ENCODE data around the gene AKT3. TPM values are rescaled to one million over a fixed set of nuclear protein-coding genes. Genes with fewer than 3 reads are reported as not detected.
A peak's percentile ranks its signal among the peaks of the same experiment; 100 is the strongest.
"Not testable (repeated sequence)": the region's sequence is repeated elsewhere in the genome, so short reads cannot be mapped to it uniquely, and the experiment has no call there.

The AKT3 gene
- total RNA-seq, 1 donor from 2014 or later = 51.7 TPM

- DNase-seq (ENCODE audit: extremely low read depth, low read depth, low spot score) = peak; percentile 66
Measured at GRCh38 chr1:243842978-243843511, 7.0 kb downstream of the AKT3 start.

- no peak for DNase-seq (ENCODE audit: extremely low read depth, low read depth, low spot score)
Measured at GRCh38 chr1:243842161-243842560, 7.9 kb downstream of the AKT3 start.

- no peak for DNase-seq (ENCODE audit: extremely low read depth, low read depth, low spot score)
Measured at GRCh38 chr1:243841507-243841906, 8.5 kb downstream of the AKT3 start.

GRCh38 chr1:243837907-243838535, 12.0 kb downstream of the AKT3 start:
- no peak for DNase-seq (ENCODE audit: extremely low read depth, low read depth, low spot score)

- no peak for DNase-seq (ENCODE audit: extremely low read depth, low read depth, low spot score)
Measured at GRCh38 chr1:243834130-243834529, 15.9 kb downstream of the AKT3 start.

- no peak for DNase-seq (ENCODE audit: extremely low read depth, low read depth, low spot score)
Measured at GRCh38 chr1:243831463-243831862, 18.6 kb downstream of the AKT3 start.

- no peak for DNase-seq (ENCODE audit: extremely low read depth, low read depth, low spot score)
Measured at GRCh38 chr1:243827206-243827605, 22.8 kb downstream of the AKT3 start.

GRCh38 chr1:243824907-243825306, 25.1 kb downstream of the AKT3 start:
- not testable (repeated sequence) for DNase-seq (ENCODE audit: extremely low read depth, low read depth, low spot score)

GRCh38 chr1:243821177-243821680, 28.8 kb downstream of the AKT3 start:
- no peak for DNase-seq (ENCODE audit: extremely low read depth, low read depth, low spot score)

GRCh38 chr1:243819438-243819839, 30.6 kb downstream of the AKT3 start:
- no peak for DNase-seq (ENCODE audit: extremely low read depth, low read depth, low spot score)

- DNase-seq (ENCODE audit: extremely low read depth, low read depth, low spot score) = no peak
Measured at GRCh38 chr1:243818978-243819377, 31.1 kb downstream of the AKT3 start.

GRCh38 chr1:243814718-243815117, 35.3 kb downstream of the AKT3 start:
- no peak for DNase-seq (ENCODE audit: extremely low read depth, low read depth, low spot score)

GRCh38 chr1:243807346-243807745, 42.7 kb downstream of the AKT3 start:
- DNase-seq (ENCODE audit: extremely low read depth, low read depth, low spot score) = not testable (repeated sequence)

GRCh38 chr1:243806310-243806709, 43.7 kb downstream of the AKT3 start:
- no peak for DNase-seq (ENCODE audit: extremely low read depth, low read depth, low spot score)

GRCh38 chr1:243802736-243803135, 47.3 kb downstream of the AKT3 start:
- DNase-seq (ENCODE audit: extremely low read depth, low read depth, low spot score) = no peak

- no peak for DNase-seq (ENCODE audit: extremely low read depth, low read depth, low spot score)
Measured at GRCh38 chr1:243801378-243801777, 48.7 kb downstream of the AKT3 start.

GRCh38 chr1:243799908-243800307, 50.1 kb downstream of the AKT3 start:
- DNase-seq (ENCODE audit: extremely low read depth, low read depth, low spot score) = no peak

- DNase-seq (ENCODE audit: extremely low read depth, low read depth, low spot score) = no peak
Measured at GRCh38 chr1:243798726-243799125, 51.3 kb downstream of the AKT3 start.

- DNase-seq (ENCODE audit: extremely low read depth, low read depth, low spot score) = no peak
Measured at GRCh38 chr1:243796016-243796415, 54.0 kb downstream of the AKT3 start.

- DNase-seq (ENCODE audit: extremely low read depth, low read depth, low spot score) = no peak
Measured at GRCh38 chr1:243793298-243793697, 56.7 kb downstream of the AKT3 start.

GRCh38 chr1:243792891-243793290, 57.2 kb downstream of the AKT3 start:
- DNase-seq (ENCODE audit: extremely low read depth, low read depth, low spot score) = no peak

GRCh38 chr1:243792401-243792800, 57.6 kb downstream of the AKT3 start:
- DNase-seq (ENCODE audit: extremely low read depth, low read depth, low spot score) = no peak
